GM12864 (cell line): ENCODE results near the gene C16orf54.
"Not testable (repeated sequence)": the region's sequence is repeated elsewhere in the genome, so short reads cannot be mapped to it uniquely, and the experiment has no call there.

Experiments
- DNase-seq: peaks from one replicate; pipeline ENCODE4 v3.0.0-alpha.2; 2011; ENCODE audit warnings: low read depth
- H3K4me3 ChIP-seq: 2 replicates; pipeline ENCODE4 v1.5.1; 2011; ENCODE audit warnings: mild to moderate bottlenecking, low read depth, low read length, control low read depth
- TF ChIP-seq, protein P1 (sequence below): IDR thresholded peaks from 2 replicates; pipeline ENCODE4 v1.5.1; 2011; ENCODE audit warnings: low read depth, mild to moderate bottlenecking, moderate library complexity, low read length, control low read depth, inconsistent platforms; ENCODE audit errors: missing control alignments

C16orf54 gene

DNA sequence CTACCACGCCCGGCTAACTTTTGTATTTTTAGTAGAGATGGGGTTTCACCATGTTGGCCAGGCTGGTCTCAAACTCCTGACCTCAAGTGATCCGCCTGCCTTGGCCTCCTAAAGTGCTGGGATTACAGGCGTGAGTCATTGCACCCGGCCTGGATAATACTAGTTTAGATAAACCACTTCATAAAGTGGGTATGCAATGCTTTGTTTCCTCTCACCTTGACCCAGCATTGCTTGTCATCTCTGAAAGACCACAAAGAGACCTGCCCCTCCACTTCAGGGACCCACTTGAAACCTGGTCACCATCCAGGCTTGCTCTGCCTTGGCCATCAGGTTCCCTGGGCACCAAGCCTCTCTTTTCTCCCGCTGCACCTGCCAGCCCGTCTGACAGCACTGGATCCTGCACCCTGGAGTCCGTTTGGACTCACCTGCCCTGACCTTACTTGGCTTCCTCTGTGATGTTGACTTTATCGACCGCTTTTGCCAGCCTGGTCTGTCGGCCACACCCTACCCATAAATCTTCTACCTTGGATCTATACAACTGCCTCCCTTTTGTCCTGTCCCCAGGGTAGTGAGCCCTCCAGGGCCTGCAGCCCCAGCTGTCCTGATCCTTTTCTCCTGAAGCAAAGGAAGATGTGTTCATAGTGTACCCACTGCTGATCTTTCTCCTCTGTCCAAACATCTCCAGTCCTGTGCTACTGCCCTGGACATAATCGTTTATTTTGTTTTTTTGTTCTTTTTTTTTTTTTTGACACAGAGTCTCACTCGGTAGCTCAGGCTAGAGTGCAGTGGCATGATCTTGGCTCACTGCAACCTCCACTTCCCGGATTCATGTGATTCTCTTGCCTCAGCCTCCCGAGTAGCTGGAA is 19.6 kb upstream of the C16orf54 start:
- no peak for DNase-seq

DNA sequence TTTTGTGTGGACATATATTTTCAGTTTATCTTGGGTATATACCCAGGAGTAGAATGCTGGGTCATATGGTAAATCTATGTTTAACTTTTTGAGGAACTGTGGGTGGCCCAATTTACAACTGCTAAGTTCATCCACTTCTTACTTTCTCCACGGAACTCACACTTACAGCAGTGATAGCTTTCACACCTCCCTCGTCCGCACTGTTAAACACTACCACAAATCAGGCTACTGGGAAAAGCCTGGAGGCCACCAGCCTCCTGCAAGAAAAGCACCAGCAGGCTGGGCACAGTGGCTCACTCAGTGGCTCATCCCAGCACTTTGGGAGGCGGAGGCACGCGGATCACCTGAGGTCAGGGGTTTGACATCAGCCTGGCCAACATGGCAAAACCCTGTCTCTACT is 17.5 kb upstream of the C16orf54 start:
- DNase-seq, result no peak
- TF ChIP-seq, protein P1, sequence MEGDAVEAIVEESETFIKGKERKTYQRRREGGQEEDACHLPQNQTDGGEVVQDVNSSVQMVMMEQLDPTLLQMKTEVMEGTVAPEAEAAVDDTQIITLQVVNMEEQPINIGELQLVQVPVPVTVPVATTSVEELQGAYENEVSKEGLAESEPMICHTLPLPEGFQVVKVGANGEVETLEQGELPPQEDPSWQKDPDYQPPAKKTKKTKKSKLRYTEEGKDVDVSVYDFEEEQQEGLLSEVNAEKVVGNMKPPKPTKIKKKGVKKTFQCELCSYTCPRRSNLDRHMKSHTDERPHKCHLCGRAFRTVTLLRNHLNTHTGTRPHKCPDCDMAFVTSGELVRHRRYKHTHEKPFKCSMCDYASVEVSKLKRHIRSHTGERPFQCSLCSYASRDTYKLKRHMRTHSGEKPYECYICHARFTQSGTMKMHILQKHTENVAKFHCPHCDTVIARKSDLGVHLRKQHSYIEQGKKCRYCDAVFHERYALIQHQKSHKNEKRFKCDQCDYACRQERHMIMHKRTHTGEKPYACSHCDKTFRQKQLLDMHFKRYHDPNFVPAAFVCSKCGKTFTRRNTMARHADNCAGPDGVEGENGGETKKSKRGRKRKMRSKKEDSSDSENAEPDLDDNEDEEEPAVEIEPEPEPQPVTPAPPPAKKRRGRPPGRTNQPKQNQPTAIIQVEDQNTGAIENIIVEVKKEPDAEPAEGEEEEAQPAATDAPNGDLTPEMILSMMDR, result no peak
- no peak overlapping the region for H3K4me3 ChIP-seq

More for the DNA sequence above, 19.6 kb upstream of the C16orf54 start:
- H3K4me3 ChIP-seq, result no peak overlapping the region
- TF ChIP-seq, protein P1, result no peak

DNA sequence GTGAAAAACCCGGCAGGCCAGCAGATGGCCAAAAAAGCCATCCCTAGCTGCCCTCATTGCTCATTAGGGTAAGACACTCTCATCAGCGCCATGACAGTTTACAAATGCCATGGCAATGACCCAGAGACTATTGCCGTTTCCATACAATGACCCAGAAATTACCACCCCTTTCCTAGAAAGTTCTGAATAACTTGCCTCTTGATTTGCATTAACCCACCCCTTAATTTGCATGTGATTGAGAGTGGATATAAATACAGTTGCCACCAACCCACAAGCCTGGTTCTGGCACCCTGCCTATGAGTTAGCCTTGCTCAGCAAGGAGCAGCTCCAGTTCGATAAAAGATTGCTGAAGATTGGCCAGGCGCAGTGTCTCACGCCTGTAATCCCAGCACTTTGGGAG is 16.1 kb upstream of the C16orf54 start:
- TF ChIP-seq, protein P1, result no peak
- DNase-seq, result no peak

DNA sequence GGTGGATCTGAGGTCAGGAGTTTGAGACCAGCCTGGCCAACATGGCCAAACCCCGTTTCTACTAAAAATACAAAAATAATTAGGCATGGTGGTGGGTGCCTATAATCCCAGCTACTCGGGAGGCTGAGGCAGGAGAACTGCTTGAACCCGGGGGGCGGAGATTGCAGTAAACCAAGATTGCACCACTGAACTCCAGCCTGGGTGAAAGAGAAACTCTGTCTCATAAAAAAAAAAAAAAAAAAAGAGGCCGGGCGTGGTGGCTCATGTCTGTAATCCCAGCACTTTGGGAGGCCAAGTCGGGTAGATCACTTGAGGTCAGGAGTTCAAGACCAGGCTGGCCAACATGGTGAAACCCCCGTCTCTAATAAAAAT is 15.5 kb upstream of the C16orf54 start:
- not testable (repeated sequence) for H3K4me3 ChIP-seq, DNase-seq

More for the DNA sequence above, 16.1 kb upstream of the C16orf54 start:
- no peak overlapping the region for H3K4me3 ChIP-seq

DNA sequence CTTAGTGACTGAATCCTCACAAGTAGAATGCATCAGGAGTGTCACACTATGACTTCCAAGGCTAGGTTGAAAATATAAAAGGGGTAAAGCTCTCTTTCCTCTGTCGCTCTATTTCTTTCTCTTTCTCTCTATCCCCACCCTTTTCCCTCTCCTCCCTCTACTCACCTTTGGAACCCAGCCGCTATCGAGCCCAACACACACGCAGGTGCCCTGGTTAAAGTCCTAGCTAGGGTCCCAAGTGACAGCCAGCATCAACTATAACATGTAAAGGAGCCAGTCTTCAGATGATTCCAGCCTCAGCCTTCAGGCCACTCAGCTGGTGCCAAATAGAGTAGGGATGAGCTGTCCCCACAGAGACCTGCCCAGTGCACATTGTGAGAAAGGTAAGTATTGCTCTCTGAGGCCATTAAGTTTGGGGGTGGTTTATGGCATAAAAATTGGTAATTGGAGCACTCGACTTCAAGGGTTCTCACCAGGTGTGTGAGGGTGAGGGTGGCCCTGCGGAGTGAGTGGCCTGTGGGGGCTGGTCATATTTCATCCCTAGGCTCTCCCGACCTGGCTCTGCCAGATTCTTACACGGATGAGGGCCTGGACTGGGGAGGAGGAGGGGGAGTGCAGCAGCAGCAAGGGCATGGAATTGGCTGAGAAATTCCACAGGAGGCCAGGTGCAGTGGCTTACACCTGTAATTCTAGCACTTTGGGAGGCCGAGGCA is 14.9 kb upstream of the C16orf54 start:
- TF ChIP-seq, protein P1, result no peak
- H3K4me3 ChIP-seq, result no peak overlapping the region
- no peak for DNase-seq

DNA sequence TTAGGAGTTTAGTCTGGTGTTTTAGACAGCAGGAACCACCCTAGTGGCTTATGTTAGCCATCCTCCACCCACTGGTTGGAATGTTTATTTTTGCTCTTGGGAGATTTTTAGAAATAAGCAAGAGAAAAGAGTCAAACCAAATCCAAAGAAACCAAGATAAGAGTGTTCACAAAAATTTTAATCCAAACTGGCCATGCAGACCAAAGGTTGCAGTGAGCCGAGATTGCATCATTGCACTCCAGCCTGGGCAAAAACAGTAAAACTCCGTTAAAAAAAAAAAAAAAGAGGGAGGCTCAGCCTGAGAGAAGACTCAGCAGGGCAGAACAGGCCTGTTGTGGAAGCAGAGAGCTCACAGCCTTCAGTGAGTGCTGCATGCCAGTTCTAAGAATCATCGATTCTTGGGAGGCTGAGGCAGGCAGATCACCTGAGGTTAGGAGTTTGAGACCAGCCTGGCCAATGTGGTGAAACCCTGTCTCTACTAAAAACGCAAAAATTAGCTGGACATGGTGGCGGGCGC is 12.2 kb upstream of the C16orf54 start:
- H3K4me3 ChIP-seq, result no peak overlapping the region
- DNase-seq, result no peak
- TF ChIP-seq, protein P1, result no peak

DNA sequence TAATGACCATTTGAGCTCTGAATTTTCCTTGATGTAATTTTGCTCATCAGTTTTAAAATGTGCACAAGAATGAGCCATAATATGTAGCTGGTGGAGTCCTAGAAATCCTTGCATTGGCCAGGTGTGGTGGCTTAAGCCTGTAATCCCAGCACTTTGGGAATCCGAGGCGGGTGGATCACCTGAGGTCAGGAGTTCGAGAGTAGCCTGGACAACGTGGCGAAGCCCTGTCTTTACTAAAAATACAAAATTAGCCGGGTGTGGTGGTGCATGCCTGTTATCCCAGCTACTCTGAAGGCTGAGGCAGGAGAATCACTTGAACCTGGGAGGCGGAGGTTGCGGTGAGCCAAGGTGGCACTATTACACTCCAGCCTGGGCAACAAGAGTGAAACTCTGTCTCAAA is 11.3 kb upstream of the C16orf54 start:
- H3K4me3 ChIP-seq, DNase-seq: not testable (repeated sequence)
